Measurements from ENCODE around the gene STAG2. TPM values are rescaled to one million over a fixed set of nuclear protein-coding genes. Genes with fewer than 3 reads are reported as not detected.
"Not testable (repeated sequence)": the region's sequence is repeated elsewhere in the genome, so short reads cannot be mapped to it uniquely, and the experiment has no call there.

Gene STAG2
- 40.9 and 42.8 TPM in 2 replicates for total RNA-seq (2014; rRNA removed; shearing (Covaris generic))

GRCh38 chrX:123961268-123962005 is at the start of gene STAG2:
TSS of gene STAG2 (plus strand) at chrX:123961706. CDS start at chrX:124022628, 60,922 bp downstream.
- DNase-seq (ENCODE audit: low spot score), result peak; percentile 66

GRCh38 chrX:123917069-123917468 is 44.4 kb upstream of the STAG2 start:
- DNase-seq (ENCODE audit: low spot score), result no peak

GRCh38 chrX:123918106-123918721 is 43.3 kb upstream of the STAG2 start:
- no peak for DNase-seq (ENCODE audit: low spot score)

- DNase-seq (ENCODE audit: low spot score), result peak; percentile 63
These were observed 41.3 kb upstream of the STAG2 start for GRCh38 chrX:123920105-123920785.

GRCh38 chrX:123923211-123923610 is 38.3 kb upstream of the STAG2 start:
- DNase-seq (ENCODE audit: low spot score), result no peak

- no peak for DNase-seq (ENCODE audit: low spot score)
These were observed 37.3 kb upstream of the STAG2 start for GRCh38 chrX:123924186-123924585.

- DNase-seq (ENCODE audit: low spot score), result no peak
These were observed 33.7 kb upstream of the STAG2 start for GRCh38 chrX:123927845-123928244.

GRCh38 chrX:123932055-123932454 is 29.5 kb upstream of the STAG2 start:
- not testable (repeated sequence) for DNase-seq (ENCODE audit: low spot score)

- DNase-seq (ENCODE audit: low spot score), result no peak
These were observed 18.4 kb upstream of the STAG2 start for GRCh38 chrX:123943074-123943473.

GRCh38 chrX:123943488-123943887 is 18.0 kb upstream of the STAG2 start:
- no peak for DNase-seq (ENCODE audit: low spot score)

- no peak for DNase-seq (ENCODE audit: low spot score)
These were observed 11.7 kb upstream of the STAG2 start for GRCh38 chrX:123949846-123950245.

GRCh38 chrX:123959281-123960063 is 2.0 kb upstream of the STAG2 start:
- peak; percentile 5 for DNase-seq (ENCODE audit: low spot score)

GRCh38 chrX:123960956-123961267 is 594 bp upstream of the STAG2 start:
- DNase-seq (ENCODE audit: low spot score), result no peak

- DNase-seq (ENCODE audit: low spot score), result no peak
These were observed 531 bp downstream of the STAG2 start for GRCh38 chrX:123962006-123962467.

GRCh38 chrX:123962794-123963373 is 1.4 kb downstream of the STAG2 start:
- peak; percentile 72 for DNase-seq (ENCODE audit: low spot score)

GRCh38 chrX:123964156-123964834 is 2.8 kb downstream of the STAG2 start:
- DNase-seq (ENCODE audit: low spot score), result no peak

GRCh38 chrX:123965712-123966111 is 4.2 kb downstream of the STAG2 start:
- no peak for DNase-seq (ENCODE audit: low spot score)

- DNase-seq (ENCODE audit: low spot score), result no peak
These were observed 6.0 kb downstream of the STAG2 start for GRCh38 chrX:123967497-123967896.

GRCh38 chrX:123968383-123969050 is 7.0 kb downstream of the STAG2 start:
- no peak for DNase-seq (ENCODE audit: low spot score)

GRCh38 chrX:123971982-123972381 is 10.5 kb downstream of the STAG2 start:
- DNase-seq (ENCODE audit: low spot score), result no peak

- DNase-seq (ENCODE audit: low spot score), result no peak
These were observed 12.4 kb downstream of the STAG2 start for GRCh38 chrX:123973921-123974320.

Data from A172 (cell line).